Hepatocyte (in vitro differentiated cells): ENCODE measurements around the gene PRPF6.

Experiments used
- CTCF ChIP-seq: fragments of 200-600 bp; sonication (generic); IDR thresholded peaks from 2 replicates; pipeline ENCODE4 v1.5.1; 2016; ENCODE audit warnings: antibody characterized with exemption, mild to moderate bottlenecking; ENCODE audit not compliant: poor library complexity
- EZH2 ChIP-seq: fragments of 200-600 bp; sonication (generic); IDR thresholded peaks from 2 replicates; pipeline ENCODE4 v1.6.1; 2016; ENCODE audit warnings: antibody characterized with exemption, mild to moderate bottlenecking, borderline replicate concordance
- EZH2phosphoT487 ChIP-seq: fragments of 200-600 bp; sonication (generic); IDR thresholded peaks from one replicate; pipeline ENCODE4 v1.6.1; 2018; ENCODE audit warnings: antibody characterized with exemption, mild to moderate bottlenecking, low read depth, moderate library complexity; ENCODE audit not compliant: unreplicated experiment, severe bottlenecking

GRCh38 chr20:64077876-64078551 is 97.1 kb downstream of the PRPF6 start:
- TF ChIP-seq EZH2: no peak
- TF ChIP-seq CTCF: no peak
- no peak for TF ChIP-seq EZH2phosphoT487
